ENCODE results near the gene CCDC24.

CCDC24 gene

DNA sequence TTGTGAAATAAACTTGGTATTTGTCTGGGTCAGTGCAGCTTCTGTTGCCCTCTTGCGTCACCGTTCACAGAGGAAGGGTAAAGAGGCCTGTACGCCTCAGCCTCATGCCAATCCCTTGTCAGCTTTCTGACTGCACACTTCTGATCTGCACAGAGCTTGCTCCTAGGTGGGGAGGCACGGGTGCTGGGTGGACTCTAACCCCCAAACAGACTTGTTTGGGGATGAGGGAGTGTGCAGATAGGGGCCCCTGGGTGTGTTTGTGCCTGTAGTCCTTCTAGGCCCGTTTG, 13.2 kb upstream of the CCDC24 start:
- Histone ChIP-seq H3K9ac (ENCODE audit: low read length) (no peak overlapping the region), H3K4me3 (ENCODE audit: low read length) (no peak overlapping the region), H3K36me3 (ENCODE audit: control insufficient read depth, insufficient read depth, low read length) (peaks cover 6% of the 10 kb centered on the region), H3K27me3 (ENCODE audit: control insufficient read depth, insufficient read depth, low read length) (no peaks in the 10 kb centered on the region), H3K9me3 (ENCODE audit: control insufficient read depth, low read length) (no peaks in the 10 kb centered on the region), H3K4me1 (ENCODE audit: control insufficient read depth, insufficient read depth, low read length) (peaks cover 49% of the 10 kb centered on the region)

DNA sequence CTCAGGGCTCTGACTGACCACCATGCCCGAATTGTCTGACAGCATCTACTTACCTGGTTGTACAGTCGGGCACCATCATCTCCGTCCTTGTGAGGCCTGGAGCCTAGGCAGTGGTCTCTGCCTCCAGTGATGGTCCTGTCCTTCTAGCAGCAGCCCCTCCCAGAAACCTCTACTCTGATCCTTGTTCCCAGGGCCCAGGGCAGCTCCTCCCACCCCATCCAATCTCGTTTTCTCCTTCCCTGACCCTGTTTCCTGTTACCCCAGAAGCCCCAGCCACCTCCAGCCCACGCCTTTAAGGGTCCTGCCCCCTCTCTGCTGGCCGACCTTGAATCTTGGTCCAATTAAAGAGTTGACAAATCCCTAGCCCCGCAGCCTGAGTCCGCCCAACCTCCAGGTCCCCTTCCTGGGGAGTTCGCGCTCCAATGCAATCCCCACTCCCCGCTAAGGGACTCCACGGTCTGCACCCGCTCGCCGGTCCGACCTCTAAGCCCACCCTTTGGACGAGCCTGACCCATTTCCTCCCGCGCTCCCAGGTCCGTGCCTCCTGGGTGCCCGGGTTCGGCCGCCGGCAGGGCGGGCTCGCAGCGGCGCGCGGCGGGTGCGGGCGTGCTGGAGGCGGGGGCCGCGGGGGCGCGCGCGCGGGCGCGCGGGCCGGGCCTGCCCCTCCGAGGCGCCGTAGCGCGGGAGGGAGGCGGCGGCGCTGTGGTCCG, 12.7 kb upstream of the CCDC24 start, which contains the start of gene B4GALT2:
Gene B4GALT2, plus strand, starts transcription at position 660 of the 710 bp plus-strand sequence. CDS start 1,951 bp downstream, outside the sequence.
- H3K9ac ChIP-seq (ENCODE audit: low read length), result peak within 1 kb of the TSS; percentile 49

DNA sequence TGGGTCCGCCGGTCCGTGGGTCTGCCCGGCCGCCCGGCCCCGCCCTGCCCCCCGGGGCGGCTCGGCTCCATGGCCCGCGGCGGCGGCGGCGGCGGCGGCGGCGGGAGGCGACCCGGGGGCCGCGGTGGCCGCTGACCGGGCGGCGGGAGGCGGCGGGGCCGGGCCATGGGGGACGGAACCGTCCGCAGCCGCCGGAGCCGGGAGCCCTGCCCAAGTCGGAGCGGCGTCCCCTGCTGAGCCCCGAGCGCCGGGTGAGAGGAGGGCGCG, 12.2 kb upstream of the CCDC24 start:
- H3K36me3 ChIP-seq (ENCODE audit: control insufficient read depth, insufficient read depth, low read length), result peaks cover 6% of the 10 kb centered on the region
- no peaks in the 10 kb centered on the region for H3K9me3 ChIP-seq (ENCODE audit: control insufficient read depth, low read length)
- peaks cover 49% of the 10 kb centered on the region for H3K4me1 ChIP-seq (ENCODE audit: control insufficient read depth, insufficient read depth, low read length)

More for the DNA sequence above, 12.7 kb upstream of the CCDC24 start, which contains the start of gene B4GALT2:
- H3K27me3 ChIP-seq (ENCODE audit: control insufficient read depth, insufficient read depth, low read length), result no peaks in the 10 kb centered on the region
- H3K4me1 ChIP-seq (ENCODE audit: control insufficient read depth, insufficient read depth, low read length), result peaks cover 49% of the 10 kb centered on the region
- peak within 1 kb of the TSS; percentile 42 for H3K4me3 ChIP-seq (ENCODE audit: low read length)
- no peaks in the 10 kb centered on the region for H3K9me3 ChIP-seq (ENCODE audit: control insufficient read depth, low read length)
- peaks cover 6% of the 10 kb centered on the region for H3K36me3 ChIP-seq (ENCODE audit: control insufficient read depth, insufficient read depth, low read length)

DNA sequence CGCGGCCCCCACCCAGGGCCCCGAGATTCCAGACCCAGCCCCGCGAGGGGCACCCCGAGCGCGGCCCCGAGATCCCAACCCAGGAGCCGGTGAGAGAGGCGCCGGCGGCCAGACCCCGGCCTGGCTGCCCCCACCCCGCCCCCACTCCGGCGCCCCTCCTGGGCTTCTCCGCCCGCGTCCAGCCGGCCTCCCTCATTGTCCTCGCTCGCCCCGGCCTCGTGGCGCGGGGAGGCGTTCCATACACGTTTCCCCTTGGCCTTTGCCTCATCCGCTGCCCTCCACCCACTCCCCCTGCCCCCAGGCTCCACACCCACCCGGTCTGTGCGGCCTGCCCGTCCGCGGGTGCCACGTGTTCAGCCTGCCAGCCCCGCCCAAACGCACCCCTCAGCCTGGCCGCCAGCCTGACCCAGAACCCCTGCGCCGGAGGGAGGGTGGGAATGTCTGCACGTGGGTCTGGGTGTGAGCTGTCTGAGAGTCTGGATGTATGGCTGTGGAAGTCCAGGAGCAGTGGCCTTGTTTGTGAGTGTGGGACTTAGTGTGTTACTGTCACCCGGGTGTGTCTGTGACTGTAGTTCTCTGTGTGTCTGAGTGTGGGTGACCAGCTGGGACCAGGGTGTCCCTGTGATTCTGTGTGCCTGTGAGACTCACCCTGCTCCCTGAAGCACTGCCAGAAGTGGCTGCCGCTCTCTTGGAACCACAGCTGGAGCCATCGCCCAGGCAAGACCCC, 11.7 kb upstream of the CCDC24 start:
- Histone ChIP-seq H3K4me1 (ENCODE audit: control insufficient read depth, insufficient read depth, low read length) (peaks cover 49% of the 10 kb centered on the region), H3K9ac (ENCODE audit: low read length) (peak overlapping the region; percentile 9), H3K27me3 (ENCODE audit: control insufficient read depth, insufficient read depth, low read length) (no peaks in the 10 kb centered on the region), H3K36me3 (ENCODE audit: control insufficient read depth, insufficient read depth, low read length) (peaks cover 6% of the 10 kb centered on the region), H3K4me3 (ENCODE audit: low read length) (peak overlapping the region; percentile 42), H3K9me3 (ENCODE audit: control insufficient read depth, low read length) (no peaks in the 10 kb centered on the region)

More for the DNA sequence above, 12.2 kb upstream of the CCDC24 start:
- Histone ChIP-seq H3K9ac (ENCODE audit: low read length) (no peak overlapping the region), H3K4me3 (ENCODE audit: low read length) (no peak overlapping the region), H3K27me3 (ENCODE audit: control insufficient read depth, insufficient read depth, low read length) (no peaks in the 10 kb centered on the region)

DNA sequence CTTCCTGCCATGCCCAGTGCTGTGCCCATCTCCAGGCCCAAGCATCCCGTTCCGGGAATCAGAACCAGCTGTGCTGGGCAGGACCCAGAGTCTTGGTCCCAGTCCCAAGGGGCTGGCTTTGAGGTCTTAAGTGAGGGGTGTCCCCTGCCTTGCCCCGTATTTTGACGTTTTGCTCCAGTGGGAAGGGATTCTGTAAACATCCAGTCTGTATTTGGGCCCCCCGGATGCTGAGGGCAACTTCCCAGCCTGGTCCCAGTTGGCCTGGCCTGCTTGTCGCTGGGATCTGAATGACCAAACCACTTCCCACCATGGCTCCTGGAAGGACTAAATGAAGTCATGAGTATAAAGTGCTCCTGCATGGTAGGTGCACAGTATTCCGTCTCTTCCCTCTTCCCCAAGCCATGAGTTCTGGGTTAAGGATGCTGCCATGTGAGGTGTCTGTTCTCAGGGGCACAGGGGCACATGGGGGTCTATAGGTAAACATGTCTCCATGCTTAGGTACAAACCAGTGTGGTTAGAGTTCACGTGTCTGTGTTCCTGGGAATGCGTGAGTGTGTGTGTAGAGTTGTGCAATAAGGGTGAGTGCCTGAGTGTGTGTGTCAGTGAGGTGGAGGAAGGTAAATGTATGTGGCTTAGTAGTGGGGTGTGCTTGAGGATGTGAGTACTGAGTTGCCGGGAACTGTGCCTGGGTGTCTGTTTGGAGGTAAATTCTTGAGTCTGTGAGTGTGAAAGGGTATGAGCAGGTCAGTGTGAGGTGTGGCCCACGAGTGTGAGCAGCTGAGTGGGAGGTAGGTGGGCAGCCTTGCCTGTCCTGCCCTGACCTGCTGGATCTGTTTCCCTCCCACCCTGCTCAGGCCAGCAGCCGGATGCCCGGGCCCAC, 10.9 kb upstream of the CCDC24 start:
- Histone ChIP-seq H3K4me1 (ENCODE audit: control insufficient read depth, insufficient read depth, low read length) (peaks cover 47% of the 10 kb centered on the region), H3K36me3 (ENCODE audit: control insufficient read depth, insufficient read depth, low read length) (peaks cover 6% of the 10 kb centered on the region), H3K9ac (ENCODE audit: low read length) (no peak overlapping the region), H3K9me3 (ENCODE audit: control insufficient read depth, low read length) (no peaks in the 10 kb centered on the region), H3K27me3 (ENCODE audit: control insufficient read depth, insufficient read depth, low read length) (no peaks in the 10 kb centered on the region), H3K4me3 (ENCODE audit: low read length) (no peak overlapping the region)

DNA sequence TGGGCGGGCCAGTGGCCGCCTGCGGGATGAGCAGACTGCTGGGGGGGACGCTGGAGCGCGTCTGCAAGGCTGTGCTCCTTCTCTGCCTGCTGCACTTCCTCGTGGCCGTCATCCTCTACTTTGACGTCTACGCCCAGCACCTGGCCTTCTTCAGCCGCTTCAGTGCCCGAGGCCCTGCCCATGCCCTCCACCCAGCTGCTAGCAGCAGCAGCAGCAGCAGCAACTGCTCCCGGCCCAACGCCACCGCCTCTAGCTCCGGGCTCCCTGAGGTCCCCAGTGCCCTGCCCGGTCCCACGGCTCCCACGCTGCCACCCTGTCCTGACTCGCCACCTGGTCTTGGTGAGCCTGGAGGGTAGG, 10.3 kb upstream of the CCDC24 start:
- Histone ChIP-seq H3K9me3 (ENCODE audit: control insufficient read depth, low read length) (no peaks in the 10 kb centered on the region), H3K36me3 (ENCODE audit: control insufficient read depth, insufficient read depth, low read length) (peaks cover 6% of the 10 kb centered on the region), H3K9ac (ENCODE audit: low read length) (no peak overlapping the region), H3K4me1 (ENCODE audit: control insufficient read depth, insufficient read depth, low read length) (peaks cover 43% of the 10 kb centered on the region), H3K27me3 (ENCODE audit: control insufficient read depth, insufficient read depth, low read length) (no peaks in the 10 kb centered on the region), H3K4me3 (ENCODE audit: low read length) (no peak overlapping the region)

DNA sequence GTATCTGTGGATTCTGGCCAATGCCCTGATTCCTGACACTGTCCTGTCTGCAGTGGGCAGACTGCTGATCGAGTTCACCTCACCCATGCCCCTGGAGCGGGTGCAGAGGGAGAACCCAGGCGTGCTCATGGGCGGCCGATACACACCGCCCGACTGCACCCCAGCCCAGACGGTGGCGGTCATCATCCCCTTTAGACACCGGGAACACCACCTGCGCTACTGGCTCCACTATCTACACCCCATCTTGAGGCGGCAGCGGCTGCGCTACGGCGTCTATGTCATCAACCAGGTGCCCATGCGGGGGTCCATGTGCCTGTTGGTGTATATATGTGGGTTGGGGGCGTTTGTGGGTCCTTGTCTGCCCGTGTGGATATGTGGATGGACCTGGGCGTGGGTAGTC, 9.8 kb upstream of the CCDC24 start:
- H3K4me3 ChIP-seq (ENCODE audit: low read length), result no peak overlapping the region
- H3K9me3 ChIP-seq (ENCODE audit: control insufficient read depth, low read length), result no peaks in the 10 kb centered on the region
- H3K4me1 ChIP-seq (ENCODE audit: control insufficient read depth, insufficient read depth, low read length), result peaks cover 43% of the 10 kb centered on the region
- H3K36me3 ChIP-seq (ENCODE audit: control insufficient read depth, insufficient read depth, low read length), result peaks cover 3% of the 10 kb centered on the region
- no peak overlapping the region for H3K9ac ChIP-seq (ENCODE audit: low read length)
- H3K27me3 ChIP-seq (ENCODE audit: control insufficient read depth, insufficient read depth, low read length), result no peaks in the 10 kb centered on the region

DNA sequence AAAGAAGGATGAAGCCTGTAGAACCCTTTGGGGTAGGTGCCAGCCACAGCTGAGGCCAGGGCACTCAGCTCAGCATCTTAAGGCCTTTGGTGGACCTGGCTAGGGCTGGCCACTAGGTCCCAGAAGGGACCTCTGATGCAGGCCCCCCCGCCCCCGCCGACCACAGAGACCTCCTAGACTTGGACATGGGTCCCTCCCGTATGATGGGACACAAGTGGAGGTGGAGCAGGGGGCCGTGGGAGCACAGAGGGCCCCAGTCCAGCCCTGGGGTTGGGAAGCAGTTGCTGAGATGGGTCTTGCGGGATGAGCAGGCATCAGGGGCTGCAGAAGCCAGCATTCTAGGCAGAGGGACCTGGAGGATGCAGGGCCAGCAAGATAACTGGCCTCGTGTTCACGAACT, 9.2 kb upstream of the CCDC24 start:
- Histone ChIP-seq H3K9me3 (ENCODE audit: control insufficient read depth, low read length) (no peaks in the 10 kb centered on the region), H3K36me3 (ENCODE audit: control insufficient read depth, insufficient read depth, low read length) (no peaks in the 10 kb centered on the region), H3K4me1 (ENCODE audit: control insufficient read depth, insufficient read depth, low read length) (peaks cover 43% of the 10 kb centered on the region), H3K9ac (ENCODE audit: low read length) (no peak overlapping the region), H3K4me3 (ENCODE audit: low read length) (no peak overlapping the region), H3K27me3 (ENCODE audit: control insufficient read depth, insufficient read depth, low read length) (no peaks in the 10 kb centered on the region)

DNA sequence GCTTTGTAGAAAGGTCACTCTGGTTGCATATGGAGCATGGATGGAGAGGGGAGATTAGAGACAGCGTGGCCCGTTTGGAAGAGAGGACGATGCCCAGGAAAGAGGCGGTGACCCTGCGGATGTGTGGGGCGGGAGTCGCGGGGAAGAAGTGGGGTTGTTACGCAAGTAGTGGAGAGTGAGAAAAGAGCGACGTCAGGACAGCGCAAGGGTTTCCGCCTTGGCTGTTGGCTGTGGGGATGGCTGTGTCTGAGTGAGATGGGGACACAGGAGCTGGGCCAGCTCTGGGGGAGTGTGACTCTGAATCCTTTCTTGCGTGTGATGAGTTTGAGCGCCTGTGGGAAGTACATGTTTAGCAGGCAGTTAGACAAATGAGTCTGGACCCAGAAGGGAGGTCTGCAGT, 8.6 kb upstream of the CCDC24 start:
- H3K4me3 ChIP-seq (ENCODE audit: low read length), result no peak overlapping the region
- H3K9me3 ChIP-seq (ENCODE audit: control insufficient read depth, low read length), result no peaks in the 10 kb centered on the region
- H3K36me3 ChIP-seq (ENCODE audit: control insufficient read depth, insufficient read depth, low read length), result no peaks in the 10 kb centered on the region
- H3K9ac ChIP-seq (ENCODE audit: low read length), result no peak overlapping the region
- H3K27me3 ChIP-seq (ENCODE audit: control insufficient read depth, insufficient read depth, low read length), result no peaks in the 10 kb centered on the region
- H3K4me1 ChIP-seq (ENCODE audit: control insufficient read depth, insufficient read depth, low read length), result peaks cover 45% of the 10 kb centered on the region

DNA sequence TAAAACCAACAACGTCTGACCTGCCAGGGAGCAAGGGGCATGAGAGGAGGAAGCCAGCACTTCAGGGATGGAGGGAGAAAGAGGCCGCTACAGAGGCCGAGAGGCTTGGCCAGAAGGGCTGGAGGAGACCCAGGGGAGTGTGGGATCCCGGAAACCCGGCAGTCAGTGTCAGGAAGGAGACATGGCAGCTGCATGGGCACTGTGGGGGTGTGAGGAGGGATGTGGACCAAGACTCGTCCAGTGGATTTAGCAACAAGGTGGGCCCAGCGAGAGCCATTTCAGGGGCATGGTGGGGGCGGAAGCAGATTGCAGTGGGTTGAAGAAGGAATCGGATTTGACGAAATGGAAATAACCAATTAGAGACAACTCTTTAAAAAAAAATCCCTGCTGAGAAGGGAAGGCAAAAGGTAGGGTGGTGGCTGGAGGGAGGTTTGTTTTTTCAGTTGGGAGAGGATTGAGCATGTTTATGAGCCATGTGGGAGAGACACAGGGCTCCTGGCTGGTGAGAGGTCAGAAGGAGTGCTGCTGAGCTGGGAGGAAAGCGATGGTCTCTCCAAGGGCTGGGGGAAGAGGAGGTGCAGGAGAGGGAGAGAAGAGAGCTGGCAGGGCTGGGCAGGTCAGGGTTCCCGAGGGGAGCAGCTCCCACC, 8.0 kb upstream of the CCDC24 start:
- Histone ChIP-seq H3K4me1 (ENCODE audit: control insufficient read depth, insufficient read depth, low read length) (peaks cover 40% of the 10 kb centered on the region), H3K9ac (ENCODE audit: low read length) (no peak overlapping the region), H3K27me3 (ENCODE audit: control insufficient read depth, insufficient read depth, low read length) (no peaks in the 10 kb centered on the region), H3K36me3 (ENCODE audit: control insufficient read depth, insufficient read depth, low read length) (no peaks in the 10 kb centered on the region), H3K9me3 (ENCODE audit: control insufficient read depth, low read length) (no peaks in the 10 kb centered on the region), H3K4me3 (ENCODE audit: low read length) (no peak overlapping the region)

DNA sequence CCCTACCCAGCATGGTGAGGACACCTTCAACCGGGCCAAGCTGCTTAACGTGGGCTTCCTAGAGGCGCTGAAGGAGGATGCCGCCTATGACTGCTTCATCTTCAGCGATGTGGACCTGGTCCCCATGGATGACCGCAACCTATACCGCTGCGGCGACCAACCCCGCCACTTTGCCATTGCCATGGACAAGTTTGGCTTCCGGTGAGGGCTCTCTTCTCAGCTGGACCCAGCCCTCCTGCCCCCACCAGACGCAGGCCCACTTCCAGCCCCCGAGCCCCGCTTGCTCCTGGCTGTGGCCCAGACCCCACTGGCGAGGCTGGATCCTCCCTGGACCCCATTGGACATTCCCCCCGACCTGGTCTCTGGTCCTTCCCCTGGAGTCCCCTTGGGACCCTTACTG, 6.5 kb upstream of the CCDC24 start:
- Histone ChIP-seq H3K9ac (ENCODE audit: low read length) (no peak overlapping the region), H3K4me1 (ENCODE audit: control insufficient read depth, insufficient read depth, low read length) (peaks cover 33% of the 10 kb centered on the region), H3K4me3 (ENCODE audit: low read length) (no peak overlapping the region), H3K36me3 (ENCODE audit: control insufficient read depth, insufficient read depth, low read length) (no peaks in the 10 kb centered on the region), H3K27me3 (ENCODE audit: control insufficient read depth, insufficient read depth, low read length) (no peaks in the 10 kb centered on the region), H3K9me3 (ENCODE audit: control insufficient read depth, low read length) (no peaks in the 10 kb centered on the region)
